HCEC 1CT (cell line): ENCODE results near the gene OGDH.

Experiments
- DNase-seq: peaks from one replicate; pipeline ENCODE4 v3.0.0-alpha.2; 2017

Gene OGDH

DNA sequence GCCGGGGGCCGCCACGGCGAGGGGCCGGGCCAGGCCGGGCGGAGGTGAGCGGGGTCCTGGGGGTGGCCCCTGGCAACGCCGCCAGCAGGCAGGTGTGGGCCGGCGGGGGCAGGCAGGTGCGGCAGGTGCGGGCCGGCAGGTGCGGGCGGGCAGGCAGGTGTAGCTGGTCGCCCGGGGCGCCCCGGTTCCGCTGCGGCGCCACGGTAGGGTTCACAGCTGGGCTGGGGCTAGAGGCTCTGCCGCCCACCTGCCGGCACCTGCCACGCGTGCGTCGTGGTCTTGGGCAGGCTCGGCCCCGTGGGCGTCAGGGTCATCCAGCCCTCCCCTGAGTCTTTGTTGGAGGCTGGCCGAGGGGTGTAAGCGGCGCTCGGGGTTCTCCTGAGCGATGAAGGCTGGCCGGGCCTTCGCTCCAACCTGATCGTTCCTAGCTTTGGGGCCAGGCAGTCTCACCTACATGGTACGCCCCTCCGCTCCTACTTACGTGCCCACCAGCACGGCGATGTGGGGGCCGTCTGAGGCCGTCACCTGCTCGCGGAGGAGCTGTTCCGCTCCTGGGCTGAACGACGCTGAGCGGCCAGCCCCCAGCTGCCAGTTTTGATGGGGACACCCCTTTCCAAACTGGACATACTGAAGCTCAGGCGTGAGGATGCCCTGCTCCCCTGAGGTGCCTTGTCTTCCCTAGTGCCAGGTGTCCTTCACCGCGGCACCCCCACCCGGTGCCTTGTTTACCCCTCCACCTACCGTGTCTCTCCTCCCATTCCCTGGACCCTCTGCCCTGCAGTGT is 142.7 kb downstream of the OGDH start:
- DNase-seq, result no peak

DNA sequence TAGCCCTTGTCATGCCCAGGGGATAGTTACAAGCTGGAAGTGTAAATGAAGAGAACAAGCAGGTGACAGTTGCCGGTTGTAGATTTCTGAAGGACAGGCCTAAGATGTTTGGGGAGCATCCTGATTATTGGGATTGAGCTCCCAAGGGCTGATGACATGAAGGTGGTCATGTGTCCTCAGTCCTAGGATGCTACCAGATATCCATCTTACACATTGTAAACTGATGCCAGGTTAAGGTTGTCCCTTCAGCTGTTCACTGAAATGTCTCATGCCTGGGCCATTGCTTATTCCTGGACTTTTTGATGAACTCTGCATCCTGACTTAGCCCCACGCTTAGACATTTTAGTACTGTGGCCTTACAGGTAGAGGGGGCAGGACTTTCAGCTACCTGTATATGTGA is 143.6 kb downstream of the OGDH start:
- DNase-seq, result no peak

DNA sequence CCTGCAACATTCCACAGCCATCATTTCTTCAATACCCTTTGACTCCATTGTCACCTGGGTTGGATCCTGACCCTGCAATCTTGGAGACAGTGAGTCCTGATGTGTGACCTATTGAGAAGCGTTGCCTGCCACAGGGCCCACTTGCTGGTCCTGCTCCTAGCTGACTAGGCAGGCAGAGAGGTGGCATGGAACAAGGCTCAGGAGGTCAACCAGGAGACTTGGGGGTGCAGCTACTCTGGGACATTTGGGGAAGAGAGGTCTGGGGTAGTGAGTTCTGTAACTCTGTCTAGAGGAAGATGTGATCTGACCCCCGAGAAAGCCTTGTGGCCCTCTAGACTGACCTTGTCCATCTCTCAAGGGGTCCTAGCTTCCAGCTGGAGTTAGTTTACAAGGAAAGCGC is 144.0 kb downstream of the OGDH start:
- no peak for DNase-seq

DNA sequence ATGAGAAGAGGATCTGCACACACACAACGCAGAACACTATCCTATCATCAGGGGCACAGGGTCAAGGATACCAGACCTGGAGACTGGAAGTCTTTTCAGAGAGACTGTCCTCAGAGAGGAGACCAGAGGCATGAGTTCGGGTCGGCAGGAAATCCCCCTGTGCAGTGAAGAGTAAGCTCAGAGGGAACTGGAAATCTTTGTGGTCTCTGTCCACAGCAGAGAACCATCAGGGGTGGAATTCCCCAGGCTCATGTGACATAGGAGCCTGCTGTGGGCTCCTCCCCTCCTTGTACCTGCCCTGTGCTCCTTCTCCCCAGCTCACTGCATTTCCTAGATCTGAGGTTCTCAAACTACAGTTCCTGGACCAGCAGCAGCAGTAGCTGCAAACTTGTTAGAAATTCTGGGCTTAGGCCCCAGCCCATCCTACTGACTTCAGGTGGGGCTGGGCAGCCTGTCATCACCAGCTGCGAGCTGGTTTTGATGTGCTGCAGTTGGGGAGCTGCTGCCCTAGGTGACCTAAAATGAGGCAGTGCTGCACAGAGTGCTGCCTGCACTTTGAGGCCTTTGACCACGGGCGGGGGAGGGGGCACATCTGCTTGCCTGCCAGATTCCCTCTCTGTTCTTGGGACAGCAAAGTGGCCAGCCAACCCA is 144.6 kb downstream of the OGDH start:
- no peak for DNase-seq

DNA sequence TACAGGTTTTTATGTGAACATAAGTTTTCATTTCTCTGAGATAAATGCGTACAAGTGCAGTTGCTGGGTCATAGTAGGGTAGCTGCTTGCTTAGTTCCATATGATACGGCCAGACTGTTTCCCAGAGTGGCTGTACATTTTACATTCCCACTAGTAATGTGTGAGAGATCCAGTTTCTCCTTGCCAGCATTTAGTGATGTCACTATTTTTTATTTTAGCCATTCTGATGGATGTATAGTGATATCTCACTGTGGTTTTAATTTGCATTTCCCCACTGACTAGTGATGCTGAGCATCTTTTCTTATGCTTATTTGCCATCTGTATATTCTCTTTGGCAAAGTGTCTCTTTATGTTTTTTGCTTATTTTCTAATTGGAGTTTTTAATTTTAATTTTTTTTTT is 146.4 kb downstream of the OGDH start:
- no peak for DNase-seq

DNA sequence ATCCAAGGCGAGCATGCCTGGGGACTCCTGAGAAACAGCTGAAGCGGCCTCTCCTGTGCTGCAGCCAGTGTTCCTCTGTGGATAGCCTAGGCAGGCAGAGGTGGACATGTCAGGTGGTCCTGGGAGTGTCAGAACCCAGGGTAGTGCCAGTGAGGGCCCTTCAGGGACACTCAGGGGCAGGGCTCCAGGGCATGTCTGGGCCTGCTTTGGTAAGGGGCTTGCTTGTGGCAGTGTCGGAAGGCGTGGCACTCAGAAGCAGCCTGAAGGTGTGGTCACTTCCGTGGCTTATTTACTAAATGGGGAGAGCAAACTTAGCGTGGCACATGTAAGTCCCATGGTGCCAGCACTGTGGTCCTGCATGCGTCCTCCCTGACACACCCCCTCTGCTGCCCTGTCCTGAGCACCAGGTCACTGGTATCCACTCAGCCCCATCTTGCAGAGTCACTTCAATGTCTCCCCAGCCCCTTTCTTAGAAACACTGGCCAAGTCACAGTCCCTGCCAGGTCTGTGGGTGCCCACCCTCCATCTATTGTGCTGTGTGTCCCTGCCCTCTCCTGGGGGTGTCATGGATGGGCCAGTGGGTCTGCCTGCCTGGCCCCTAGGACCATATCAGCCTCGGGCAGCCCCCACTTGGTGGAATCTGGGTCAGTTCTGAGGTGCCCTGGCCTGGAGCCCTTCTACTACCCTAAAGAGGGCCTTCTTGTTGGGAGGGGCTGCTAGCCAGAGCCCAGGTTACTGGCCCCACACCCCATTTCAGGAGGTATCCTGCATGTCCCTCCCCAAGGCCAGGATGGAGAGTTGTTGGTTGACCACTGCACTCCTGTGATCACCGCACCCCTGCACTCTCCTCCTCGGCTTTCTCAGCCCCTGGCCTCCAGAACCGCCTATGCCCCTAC is 148.6 kb downstream of the OGDH start:
- no peak for DNase-seq

DNA sequence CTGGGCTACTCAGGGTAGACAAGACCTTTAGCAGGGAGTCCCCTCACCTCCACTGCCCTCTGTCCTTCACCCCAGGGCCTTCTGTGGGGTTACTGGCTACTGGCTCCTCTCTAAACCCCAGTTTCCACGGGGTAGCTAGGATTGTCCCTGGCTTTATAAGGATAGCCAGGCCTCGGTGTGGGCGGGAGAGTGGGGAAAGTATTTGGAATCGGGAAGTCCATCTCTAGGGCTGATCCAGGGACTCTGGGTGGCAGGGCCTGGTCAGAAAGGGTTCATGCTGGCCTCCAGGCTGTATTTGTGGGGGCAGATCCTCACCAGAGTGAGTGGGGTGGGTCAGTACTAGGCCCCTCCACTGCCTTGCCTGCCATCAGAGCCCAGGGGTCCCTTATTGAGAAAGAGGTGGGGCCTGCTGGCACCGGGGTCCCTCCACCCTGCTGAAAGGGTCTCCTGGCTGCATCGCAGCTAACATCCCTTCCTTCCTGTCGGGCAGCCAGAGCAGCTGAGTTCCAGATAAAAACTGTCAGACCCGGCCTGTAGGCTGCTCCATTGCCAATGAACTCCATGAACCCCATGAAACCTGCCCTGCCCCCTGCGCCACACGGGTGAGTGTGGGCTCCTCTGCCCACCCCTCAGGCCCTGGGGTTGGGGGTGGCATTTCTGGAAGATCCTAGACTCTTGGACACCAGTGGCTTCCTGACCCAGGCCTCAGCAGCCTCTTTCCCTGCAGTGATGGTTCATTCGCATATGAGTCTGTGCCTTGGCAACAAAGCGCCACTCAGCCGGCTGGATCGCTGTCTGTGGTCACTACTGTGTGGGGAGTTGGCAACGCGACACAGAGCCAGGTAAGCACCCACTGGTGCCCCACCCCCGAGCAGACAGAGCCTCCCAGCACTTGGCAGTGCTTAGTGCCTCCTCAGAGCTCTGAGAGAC is 149.5 kb downstream of the OGDH start:
- DNase-seq, result no peak

DNA sequence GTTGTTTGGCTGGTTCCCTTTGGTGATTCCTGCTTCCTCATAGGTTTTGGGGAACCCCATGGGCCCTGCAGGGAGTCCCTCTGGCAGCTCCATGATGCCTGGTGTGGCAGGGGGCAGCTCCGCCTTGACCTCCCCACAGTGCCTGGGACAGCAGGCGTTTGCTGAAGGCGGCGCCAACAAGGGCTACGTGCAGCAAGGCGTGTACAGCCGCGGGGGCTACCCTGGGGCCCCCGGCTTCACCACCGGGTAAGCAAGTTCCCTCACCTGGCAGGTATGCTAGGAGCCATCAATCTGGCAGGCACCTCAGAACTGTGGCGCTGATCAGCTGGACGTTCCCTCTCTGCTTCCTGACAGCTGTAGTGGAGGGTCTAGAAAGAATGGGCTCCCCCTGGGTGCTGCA is 150.5 kb downstream of the OGDH start:
- DNase-seq, result no peak

DNA sequence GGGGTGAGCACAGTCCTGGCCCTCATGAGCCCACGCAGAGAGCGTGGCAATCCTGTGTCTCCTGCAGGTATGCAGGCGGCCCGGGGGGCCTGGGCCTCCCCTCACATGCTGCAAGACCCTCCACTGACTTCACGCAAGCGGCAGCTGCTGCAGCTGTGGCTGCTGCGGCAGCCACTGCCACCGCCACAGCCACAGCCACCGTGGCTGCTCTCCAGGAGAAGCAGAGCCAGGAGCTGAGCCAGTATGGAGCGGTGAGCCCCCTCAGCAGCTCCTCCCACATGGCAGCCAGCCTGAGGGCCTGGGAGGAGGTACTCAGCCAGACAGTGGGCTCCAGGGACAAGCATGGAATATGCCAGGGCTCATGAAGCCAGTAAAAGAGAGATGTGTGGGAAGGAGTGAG is 150.9 kb downstream of the OGDH start:
- no peak for DNase-seq

DNA sequence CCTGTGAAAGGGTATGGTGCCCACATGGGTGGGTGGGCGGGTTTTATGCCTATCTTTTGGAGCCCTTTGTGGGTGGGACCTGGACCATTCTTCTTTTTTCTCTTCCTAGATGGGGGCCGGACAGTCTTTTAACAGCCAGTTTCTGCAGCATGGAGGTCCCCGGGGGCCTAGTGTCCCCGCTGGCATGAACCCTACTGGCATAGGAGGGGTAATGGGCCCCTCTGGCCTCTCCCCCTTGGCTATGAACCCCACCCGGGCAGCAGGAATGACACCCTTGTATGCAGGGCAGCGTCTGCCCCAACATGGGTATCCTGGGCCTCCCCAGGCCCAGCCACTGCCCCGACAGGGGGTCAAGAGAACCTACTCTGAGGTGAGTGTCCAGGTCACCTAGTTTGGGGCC is 151.3 kb downstream of the OGDH start:
- DNase-seq, result no peak
